ENCODE data around the gene CCDC149. TPM values are rescaled to one million over a fixed set of nuclear protein-coding genes. Genes with fewer than 3 reads are reported as not detected.
"Not testable (repeated sequence)": the region's sequence is repeated elsewhere in the genome, so short reads cannot be mapped to it uniquely, and the experiment has no call there.

CCDC149 gene
- total RNA-seq, 4 donors from 2014 or later, result 0.91 to 13.9 (median 5.7) TPM

- Histone ChIP-seq H3K9me3 (peaks cover 0 to 19% (median 7%) of the 10 kb centered on the region in 3 donors), H3K36me3 (peaks cover 0 to 23% (median 0%) of the 10 kb centered on the region in 3 donors), H3K4me3 (peak overlapping the region; percentile 56 to 87 (median 74)), H3K27me3 (peaks cover 0 to 10% (median 0%) of the 10 kb centered on the region in 4 donors), H3K4me1 (peaks cover 7 to 22% (median 7%) of the 10 kb centered on the region in 3 donors), H3K27ac (peak overlapping the region; percentile 78 to 95 (median 88))
- TF ChIP-seq CTCF (IDR thresholded peaks at IDR 0.05), result no peak
- no peak for TF ChIP-seq POLR2A (IDR thresholded peaks at IDR 0.05)
- intact Hi-C loops (cut with DNase I), result no loop called here
- 32 to 46% methylated on average over 8 of the region's 25 CpGs for WGBS, 2 donors
- DNase-seq, result no peak
These were observed 260 bp upstream of the CCDC149 start for GRCh38 chr4:24913119-24913485.

GRCh38 chr4:24910499-24910898 lies 2.3 kb downstream of the CCDC149 start:
- H3K27me3 ChIP-seq, result peaks cover 0 to 10% (median 0%) of the 10 kb centered on the region in 4 donors
- TF ChIP-seq POLR2A (IDR thresholded peaks at IDR 0.05) (no peak), CTCF (IDR thresholded peaks at IDR 0.05) (no peak)
- no peak overlapping the region for H3K27ac ChIP-seq
- peaks cover 7 to 22% (median 7%) of the 10 kb centered on the region in 3 donors for H3K4me1 ChIP-seq
- intact Hi-C loops (cut with DNase I), result no loop called here
- WGBS, 2 donors, result 64 to 100% methylated on average over 1 of the region's 1 CpG
- H3K36me3 ChIP-seq, result peaks cover 0 to 31% (median 0%) of the 10 kb centered on the region in 3 donors
- H3K9me3 ChIP-seq, result peaks cover 0 to 19% (median 7%) of the 10 kb centered on the region in 3 donors
- no peak for DNase-seq
- no peak overlapping the region for H3K4me3 ChIP-seq

- H3K4me3 ChIP-seq; intact Hi-C loops (cut with DNase I): not testable (repeated sequence)
These were observed 3.2 kb downstream of the CCDC149 start for GRCh38 chr4:24909606-24910005.

GRCh38 chr4:24897639-24898038 lies 15.2 kb downstream of the CCDC149 start:
- Histone ChIP-seq H3K36me3 (no peaks in the 10 kb centered on the region), H3K27me3 (no peaks in the 10 kb centered on the region), H3K4me1 (peaks cover 0 to 13% (median 0%) of the 10 kb centered on the region in 3 donors), H3K4me3 (no peak overlapping the region), H3K27ac (no peak overlapping the region), H3K9me3 (no peaks in the 10 kb centered on the region)
- DNase-seq, result no peak
- 77 to 82% methylated on average over 5 to 6 of the region's 6 CpGs for WGBS, 2 donors
- TF ChIP-seq POLR2A (IDR thresholded peaks at IDR 0.05) (no peak), CTCF (IDR thresholded peaks at IDR 0.05) (no peak)
- intact Hi-C loops (cut with DNase I), result no loop called here

More at GRCh38 chr4:24909606-24910005, 3.2 kb downstream of the CCDC149 start:
- DNase-seq, H3K27me3 ChIP-seq, H3K27ac ChIP-seq: not testable (repeated sequence)
- Histone ChIP-seq H3K36me3 (peaks cover 0 to 31% (median 0%) of the 10 kb centered on the region in 3 donors), H3K4me1 (peaks cover 7 to 22% (median 7%) of the 10 kb centered on the region in 3 donors), H3K9me3 (peaks cover 0 to 19% (median 7%) of the 10 kb centered on the region in 3 donors)
- WGBS, 2 donors, result 90 to 94% methylated on average over 2 to 3 of the region's 3 CpGs

DNA sequence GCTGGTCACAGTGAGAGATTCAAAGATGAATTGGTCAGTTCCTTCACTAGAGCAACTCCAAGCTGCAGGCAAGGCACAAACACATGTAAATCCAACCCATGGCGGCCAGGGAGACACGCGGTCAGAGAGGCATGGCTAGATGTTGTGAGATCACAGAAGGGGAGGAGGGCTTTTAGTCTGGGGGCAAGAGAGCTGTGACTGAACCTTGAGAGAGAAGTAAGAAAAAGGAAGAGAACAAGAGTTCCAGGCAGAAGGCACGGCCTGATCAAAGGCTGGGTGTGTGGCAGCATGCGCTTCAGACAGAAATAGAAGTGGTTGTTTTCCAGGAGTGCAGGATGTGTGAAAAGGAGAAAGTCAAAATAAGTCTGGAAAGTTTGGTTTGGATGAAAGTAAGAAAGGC lies 15.9 kb downstream of the CCDC149 start:
- WGBS, 2 donors, result 78 to 79% methylated on average over 5 of the region's 5 CpGs
- intact Hi-C loops (cut with DNase I), result no loop called here
- no peak for DNase-seq
- H3K27ac ChIP-seq, result no peak overlapping the region
- H3K9me3 ChIP-seq, result no peaks in the 10 kb centered on the region
- H3K4me3 ChIP-seq, result no peak overlapping the region
- H3K36me3 ChIP-seq, result no peaks in the 10 kb centered on the region
- TF ChIP-seq CTCF (IDR thresholded peaks at IDR 0.05), result no peak
- no peak for TF ChIP-seq POLR2A (IDR thresholded peaks at IDR 0.05)
- H3K27me3 ChIP-seq, result no peaks in the 10 kb centered on the region
- H3K4me1 ChIP-seq, result peaks cover 0 to 13% (median 0%) of the 10 kb centered on the region in 3 donors

GRCh38 chr4:24896056-24896455 lies 16.8 kb downstream of the CCDC149 start:
- H3K27ac ChIP-seq, result no peak overlapping the region
- WGBS, 2 donors, result 27 to 51% methylated on average over 3 of the region's 3 CpGs
- H3K9me3 ChIP-seq, result no peaks in the 10 kb centered on the region
- H3K27me3 ChIP-seq, result no peaks in the 10 kb centered on the region
- no peak overlapping the region for H3K4me3 ChIP-seq
- intact Hi-C loops (cut with DNase I), result no loop called here
- no peaks in the 10 kb centered on the region for H3K36me3 ChIP-seq
- no peak for TF ChIP-seq POLR2A (IDR thresholded peaks at IDR 0.05)
- no peak for TF ChIP-seq CTCF (IDR thresholded peaks at IDR 0.05)
- DNase-seq, result no peak
- H3K4me1 ChIP-seq, result peaks cover 0 to 13% (median 0%) of the 10 kb centered on the region in 3 donors
